SK-MEL-5 (cell line): ENCODE measurements around the gene CFAP74. TPM values are rescaled to one million over a fixed set of nuclear protein-coding genes. Genes with fewer than 3 reads are reported as not detected.

Experiments used
- DNase-seq: peaks from one replicate; pipeline ENCODE4 v3.0.0-alpha.2; 2016; ENCODE audit warnings: low read depth, low spot score
- in situ Hi-C: cut with HindIII; loops from 2 replicates; pipeline ENCODE4 v1.10.0; 2016; ENCODE audit warnings: low sequenced_read_pairs, high pct_unique_total_duplicates, low pct_unique_long_range_greater_than_20kb
- total RNA-seq: library from RNA; depleted of rRNA; stranded (reverse); fragments of >200 nt; shearing (Covaris generic); gene quantifications from 2 replicates; pipeline ENCODE4 v1.2.3, GENCODE V29; 2014

Gene CFAP74
- total RNA-seq, 1 experiment from 2014 or later: not detected

DNA sequence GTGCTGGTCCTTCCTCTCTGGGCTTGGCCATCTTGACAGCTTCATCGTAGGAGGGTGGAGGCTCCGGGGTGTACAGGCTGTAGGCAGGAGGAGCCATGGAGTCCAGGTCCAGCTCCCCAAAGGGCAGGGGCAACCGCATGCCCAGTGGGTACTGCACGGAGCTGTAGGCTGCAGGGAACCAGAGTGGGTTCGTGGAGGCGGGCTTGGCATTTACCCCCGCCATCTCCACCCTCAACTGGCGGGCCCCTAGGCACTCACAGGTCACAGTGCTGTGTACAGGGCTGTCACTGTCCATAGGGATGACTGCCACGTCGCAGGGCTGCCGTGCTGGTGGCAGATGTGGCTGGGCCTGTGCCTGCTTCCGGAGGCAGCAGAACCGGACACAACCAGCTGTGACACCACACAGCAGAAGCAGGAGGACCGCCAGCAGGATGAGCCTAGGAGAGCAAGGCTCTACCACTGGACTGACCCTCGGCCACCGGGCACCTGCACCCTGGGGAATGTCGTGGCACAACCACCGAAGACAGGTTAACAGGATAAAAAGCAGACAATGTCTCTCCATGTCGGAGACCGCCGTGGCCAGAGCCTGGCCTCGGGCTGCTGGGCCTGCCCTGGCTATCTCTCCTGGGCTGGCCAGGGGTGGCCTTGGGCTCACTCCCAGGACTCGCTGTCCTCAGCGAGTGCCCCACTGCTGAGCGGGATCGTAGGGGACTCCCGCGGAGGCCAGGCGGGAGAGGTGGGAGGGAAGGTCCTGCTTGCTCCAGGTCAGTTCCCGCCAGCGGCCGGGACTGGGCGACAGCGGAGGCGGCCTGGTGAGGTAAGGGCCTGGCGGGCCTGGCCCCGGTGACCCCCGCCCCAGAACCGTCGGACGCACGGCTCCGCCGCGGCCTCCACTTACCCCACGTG lies 85.3 kb downstream of the CFAP74 start:
- in situ Hi-C loops: no loop called here
- DNase-seq: no peak

DNA sequence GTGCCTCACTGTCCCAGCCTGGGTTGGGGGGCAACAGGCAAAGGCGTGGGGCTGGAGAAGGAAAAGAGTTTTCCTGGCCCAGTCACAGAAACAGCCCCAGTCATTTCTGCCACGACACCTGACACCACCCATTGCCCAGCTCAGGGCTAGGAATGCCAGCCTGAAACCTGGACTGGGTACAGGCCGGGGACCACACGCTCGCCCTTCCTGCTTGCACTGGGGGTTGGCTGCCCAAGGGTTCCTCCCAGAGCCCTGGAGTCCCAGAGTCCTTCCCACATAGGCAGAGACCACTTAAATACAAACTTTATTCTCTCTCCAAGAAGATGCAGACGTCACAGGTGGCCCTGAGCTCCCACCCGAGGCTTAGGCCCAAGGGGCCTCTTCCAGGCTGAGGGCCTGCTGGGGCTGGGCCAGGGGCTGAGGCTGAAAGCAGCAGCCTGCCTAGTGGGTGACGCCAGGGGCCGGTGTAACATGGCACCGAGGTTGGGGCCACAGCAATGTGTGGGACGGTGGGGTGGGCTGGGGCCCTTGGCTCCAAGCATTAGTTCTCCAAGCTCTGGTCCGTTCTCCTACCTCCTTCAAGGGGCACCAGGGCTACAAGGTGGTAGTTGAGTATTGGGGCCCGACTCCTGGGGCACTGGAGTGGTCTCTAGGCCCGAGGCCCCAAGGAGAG lies 86.1 kb downstream of the CFAP74 start:
- in situ Hi-C loops: no loop called here

GRCh38 chr1:1916851-1917251 lies 86.7 kb downstream of the CFAP74 start:
- DNase-seq: no peak
- in situ Hi-C loops: no loop called here

More for the DNA sequence above, 86.1 kb downstream of the CFAP74 start:
- no peak for DNase-seq

DNA sequence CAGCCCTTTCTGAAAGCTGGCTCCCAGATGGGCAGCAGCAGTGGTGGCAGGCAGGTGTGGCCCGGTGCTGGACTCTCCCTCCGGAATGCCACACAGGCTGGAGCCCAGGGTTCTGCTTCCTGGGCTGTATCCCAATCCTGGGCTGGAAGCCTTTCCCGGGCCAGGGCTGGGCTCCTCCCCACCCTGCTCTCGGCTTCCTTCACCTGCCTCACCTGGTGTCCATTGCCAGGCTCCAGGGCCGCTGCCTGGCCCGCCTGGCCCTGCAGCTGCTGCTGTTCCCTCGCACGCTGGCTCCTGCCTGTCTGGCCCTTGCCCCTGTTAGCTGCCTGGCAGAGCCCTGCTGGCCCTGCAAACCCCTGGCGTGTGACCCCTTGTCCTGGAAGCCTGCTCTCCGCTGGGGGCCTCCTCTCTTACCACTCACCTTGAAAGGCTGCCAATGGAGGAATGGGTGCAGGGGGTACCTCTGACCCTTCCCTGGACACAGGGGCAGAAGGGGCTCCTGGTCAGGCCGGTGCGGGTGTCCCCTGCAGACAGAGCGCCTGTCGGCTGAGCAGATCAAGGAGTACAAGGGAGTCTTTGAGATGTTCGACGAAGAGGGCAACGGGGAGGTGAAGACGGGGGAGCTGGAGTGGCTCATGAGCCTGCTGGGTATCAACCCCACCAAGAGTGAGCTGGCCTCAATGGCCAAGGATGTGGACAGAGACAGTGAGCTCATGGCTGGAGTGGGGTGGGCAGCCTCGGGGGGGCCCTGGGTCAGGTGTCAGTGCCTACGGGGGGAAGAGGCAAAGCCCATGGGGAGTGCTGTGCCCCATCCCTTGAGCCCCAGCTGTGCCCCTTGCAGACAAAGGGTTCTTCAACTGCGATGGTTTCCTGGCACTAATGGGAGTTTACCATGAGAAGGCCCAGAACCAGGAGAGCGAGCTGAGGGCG lies 87.4 kb downstream of the CFAP74 start:
- in situ Hi-C loops: no loop called here
- DNase-seq: no peak

- no peak for DNase-seq
- in situ Hi-C loops: no loop called here
Measured at GRCh38 chr1:1914971-1915692, 88.5 kb downstream of the CFAP74 start, which contains the start of gene CALML6. Gene CALML6, plus strand, starts transcription at chr1:1915260. Its CDS starts 21 bp downstream, at chr1:1915281.

DNA sequence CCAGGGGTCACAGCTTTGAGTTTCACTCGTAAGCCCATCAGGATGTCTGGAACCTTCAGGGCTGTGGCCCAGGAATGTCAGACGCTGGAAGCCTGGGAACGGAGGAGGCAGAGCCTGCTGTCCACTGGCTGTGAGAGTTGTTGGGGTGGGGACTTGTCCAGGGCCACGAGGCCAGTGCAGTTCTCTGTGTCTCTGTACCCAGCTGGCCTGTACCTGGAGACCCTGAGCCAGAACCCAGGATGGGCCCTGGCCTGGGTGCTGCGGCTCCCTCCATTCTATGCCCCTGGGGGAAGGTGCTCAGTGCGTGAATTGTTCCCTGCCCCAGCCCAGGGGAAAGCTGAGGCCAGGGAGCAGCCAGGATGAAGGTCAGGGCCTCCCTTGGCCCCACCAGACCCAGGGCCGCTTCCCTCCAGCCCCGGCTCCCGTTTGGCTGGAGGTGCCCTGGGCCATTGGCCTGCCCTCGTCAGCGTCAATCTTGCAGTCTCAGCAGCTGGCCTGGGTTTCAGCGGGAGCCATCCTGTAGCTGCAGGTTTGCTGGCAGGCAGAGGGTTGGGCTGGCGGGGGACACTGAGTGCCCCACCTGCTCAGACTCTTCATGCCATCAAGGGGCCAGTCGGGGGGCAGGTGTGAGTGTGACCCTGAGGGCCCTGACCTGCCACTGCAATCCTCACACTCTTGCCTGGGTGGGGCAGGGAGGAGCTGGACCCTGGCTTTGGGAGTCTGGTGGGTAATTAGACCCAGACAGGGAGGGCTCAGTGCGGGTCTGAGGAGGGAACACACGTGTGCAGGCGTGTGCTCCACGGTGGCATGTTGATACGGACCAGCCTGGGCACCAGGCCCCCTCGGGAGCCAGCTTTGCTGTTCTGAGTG lies 89.2 kb downstream of the CFAP74 start:
- DNase-seq: no peak
- in situ Hi-C loops: no loop called here

GRCh38 chr1:1911350-1912041 lies 92.1 kb downstream of the CFAP74 start:
- DNase-seq: no peak
- in situ Hi-C loops: no loop called here

GRCh38 chr1:1910651-1911331 lies 92.8 kb downstream of the CFAP74 start:
- DNase-seq: no peak
- in situ Hi-C loops: no loop called here

- in situ Hi-C loops: no loop called here
- no peak for DNase-seq
Measured at GRCh38 chr1:1910033-1910465, 93.5 kb downstream of the CFAP74 start.

GRCh38 chr1:1908506-1908791 lies 95.1 kb downstream of the CFAP74 start:
- no peak for DNase-seq
- in situ Hi-C loops: no loop called here

GRCh38 chr1:1907098-1907736 lies 96.4 kb downstream of the CFAP74 start:
- DNase-seq: no peak
- in situ Hi-C loops: no loop called here

DNA sequence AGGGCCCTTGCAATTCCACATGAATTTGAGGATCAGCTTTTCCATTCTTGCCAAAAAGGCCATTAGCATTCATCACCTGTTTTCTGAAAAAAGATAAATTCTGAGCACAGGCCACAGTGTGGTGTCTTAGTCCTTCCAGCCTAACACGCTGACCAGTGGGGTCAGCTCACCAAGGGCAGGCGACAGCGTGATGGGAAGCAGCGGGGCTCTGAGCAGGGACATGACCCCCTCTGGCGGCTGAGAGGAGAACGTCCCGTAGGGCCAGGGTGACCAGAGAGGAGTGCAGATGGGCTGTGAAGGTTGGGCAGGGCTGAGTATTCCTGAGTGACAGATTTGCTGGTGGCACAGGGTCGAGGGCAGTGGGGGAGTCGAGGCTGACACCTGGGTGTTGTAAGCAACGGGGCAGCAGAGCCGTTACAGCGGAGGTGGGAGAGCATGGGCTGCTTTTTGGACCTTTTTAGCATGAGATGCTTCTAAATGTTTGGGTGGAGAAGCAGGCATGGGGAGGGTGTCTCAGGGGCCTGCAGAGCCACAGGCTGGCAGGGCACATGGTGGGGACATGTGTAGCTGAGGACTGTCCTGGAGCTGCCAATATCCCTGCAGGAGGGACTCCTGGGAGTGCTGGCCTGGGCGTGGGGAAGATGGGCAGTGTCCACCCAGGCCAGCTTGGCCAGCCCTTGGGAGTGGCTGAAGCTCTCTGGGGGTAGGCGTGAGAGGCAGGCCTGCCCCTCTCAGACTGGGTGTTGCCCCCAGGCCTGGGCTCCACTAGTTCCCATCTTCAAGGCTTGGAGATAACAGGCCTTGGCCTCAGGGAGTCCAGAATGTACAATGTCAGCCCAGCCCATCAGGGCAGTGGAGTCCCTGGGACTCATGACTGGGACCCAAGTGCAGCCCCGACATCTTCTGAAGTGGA lies 97.1 kb downstream of the CFAP74 start:
- peak; percentile 87 for DNase-seq
- in situ Hi-C loops: no loop called here

GRCh38 chr1:1903224-1903623 lies 100.4 kb downstream of the CFAP74 start:
- DNase-seq: no peak
- in situ Hi-C loops: no loop called here

DNA sequence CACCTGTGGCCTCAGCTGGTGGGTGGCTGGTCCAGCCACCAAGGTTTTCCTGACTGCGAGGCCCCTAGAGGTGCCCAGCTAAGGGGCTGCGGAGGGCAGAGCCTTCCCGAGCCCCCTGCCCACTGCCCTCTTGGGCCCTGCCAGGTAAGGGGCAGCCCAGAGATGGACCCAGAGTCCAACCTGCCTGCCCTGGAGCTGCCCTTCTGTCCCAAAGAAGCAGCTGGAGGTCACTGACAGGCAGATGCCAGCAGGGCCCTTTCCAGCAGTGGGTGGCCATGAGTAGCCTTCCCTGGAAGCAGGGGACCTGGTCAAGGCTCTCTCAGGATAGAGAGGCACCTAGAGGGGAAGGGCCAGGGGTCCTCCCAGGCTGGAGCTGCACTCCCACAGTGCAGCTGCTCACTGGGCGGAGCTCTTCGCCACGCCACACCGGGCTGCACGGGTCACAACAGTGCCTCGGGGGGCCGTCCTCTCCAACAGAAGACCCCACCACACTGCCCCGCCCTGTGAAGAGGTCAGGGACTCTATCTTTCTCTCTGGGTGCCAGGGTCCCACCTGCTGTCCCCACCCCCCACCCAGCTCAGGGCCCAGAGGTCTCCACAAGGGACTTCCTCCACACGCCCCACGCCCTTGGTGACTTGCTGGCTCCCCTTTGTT lies 101.8 kb downstream of the CFAP74 start:
- no peak for DNase-seq
- in situ Hi-C loops: no loop called here
